ENCODE measurements around the gene CARD11.

CARD11 gene

DNA sequence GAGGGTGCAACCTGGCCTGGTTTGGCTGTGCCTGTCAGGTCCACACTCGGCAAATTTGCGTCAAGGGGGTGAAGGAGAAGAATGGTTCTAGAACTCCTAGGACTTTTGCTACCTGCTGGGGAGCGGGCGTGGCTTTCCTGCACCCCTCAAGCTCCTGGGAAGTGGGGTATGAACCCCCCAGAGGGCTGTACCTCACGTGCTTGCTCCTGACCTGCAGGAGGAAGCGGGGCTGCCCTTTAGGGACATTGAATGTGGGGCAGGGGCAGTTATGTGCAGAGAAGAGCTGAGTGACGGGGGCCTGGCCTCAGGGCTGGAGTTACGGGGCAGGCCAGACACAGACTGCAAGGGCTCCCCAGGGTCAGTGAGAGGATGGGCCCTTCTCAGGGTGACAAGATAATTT is 138.2 kb downstream of the CARD11 start:
- TF ChIP-seq MYC (IDR thresholded peaks at IDR 0.05; ENCODE audit: low read depth, low read length): no peak
- TF ChIP-seq, protein P1, sequence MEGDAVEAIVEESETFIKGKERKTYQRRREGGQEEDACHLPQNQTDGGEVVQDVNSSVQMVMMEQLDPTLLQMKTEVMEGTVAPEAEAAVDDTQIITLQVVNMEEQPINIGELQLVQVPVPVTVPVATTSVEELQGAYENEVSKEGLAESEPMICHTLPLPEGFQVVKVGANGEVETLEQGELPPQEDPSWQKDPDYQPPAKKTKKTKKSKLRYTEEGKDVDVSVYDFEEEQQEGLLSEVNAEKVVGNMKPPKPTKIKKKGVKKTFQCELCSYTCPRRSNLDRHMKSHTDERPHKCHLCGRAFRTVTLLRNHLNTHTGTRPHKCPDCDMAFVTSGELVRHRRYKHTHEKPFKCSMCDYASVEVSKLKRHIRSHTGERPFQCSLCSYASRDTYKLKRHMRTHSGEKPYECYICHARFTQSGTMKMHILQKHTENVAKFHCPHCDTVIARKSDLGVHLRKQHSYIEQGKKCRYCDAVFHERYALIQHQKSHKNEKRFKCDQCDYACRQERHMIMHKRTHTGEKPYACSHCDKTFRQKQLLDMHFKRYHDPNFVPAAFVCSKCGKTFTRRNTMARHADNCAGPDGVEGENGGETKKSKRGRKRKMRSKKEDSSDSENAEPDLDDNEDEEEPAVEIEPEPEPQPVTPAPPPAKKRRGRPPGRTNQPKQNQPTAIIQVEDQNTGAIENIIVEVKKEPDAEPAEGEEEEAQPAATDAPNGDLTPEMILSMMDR (IDR thresholded peaks at IDR 0.05; ENCODE audit: low read depth, low read length): no peak
- TF ChIP-seq, protein P2, sequence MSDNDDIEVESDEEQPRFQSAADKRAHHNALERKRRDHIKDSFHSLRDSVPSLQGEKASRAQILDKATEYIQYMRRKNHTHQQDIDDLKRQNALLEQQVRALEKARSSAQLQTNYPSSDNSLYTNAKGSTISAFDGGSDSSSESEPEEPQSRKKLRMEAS (IDR thresholded peaks at IDR 0.05; ENCODE audit: low read depth, low read length): no peak
- no peak for TF ChIP-seq POLR2A (IDR thresholded peaks at IDR 0.05; ENCODE audit: extremely low read depth, insufficient read length)
- H3K4me3 ChIP-seq (ENCODE audit: low read depth, low read length): no peak overlapping the region
- no peak for DNase-seq (ENCODE audit: low read depth)

DNA sequence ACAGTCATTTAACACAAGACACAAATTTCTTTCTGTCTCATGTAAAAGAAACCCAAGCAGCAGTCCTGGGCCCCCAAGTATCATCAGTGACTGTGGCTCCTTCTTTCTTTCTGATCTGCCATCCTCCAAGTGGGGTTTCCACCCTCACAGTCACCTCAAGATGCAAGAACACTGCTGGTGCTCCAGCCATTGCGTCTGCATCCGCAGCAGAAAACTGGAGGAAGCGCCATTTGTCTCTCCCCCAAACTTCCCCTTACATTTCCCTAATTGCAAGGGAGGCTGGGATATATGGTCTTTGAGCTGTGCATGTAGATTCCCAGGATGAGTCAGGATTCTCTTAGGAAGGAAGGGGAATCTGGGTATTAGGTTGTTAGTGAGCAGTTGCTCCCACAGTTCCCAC is 138.6 kb downstream of the CARD11 start:
- TF ChIP-seq POLR2A (IDR thresholded peaks at IDR 0.05; ENCODE audit: extremely low read depth, insufficient read length) (no peak), MYC (IDR thresholded peaks at IDR 0.05; ENCODE audit: low read depth, low read length) (no peak)
- TF ChIP-seq, protein P1 (IDR thresholded peaks at IDR 0.05; ENCODE audit: low read depth, low read length): no peak
- TF ChIP-seq, protein P2 (IDR thresholded peaks at IDR 0.05; ENCODE audit: low read depth, low read length): no peak
- no peak for DNase-seq (ENCODE audit: low read depth)
- no peak overlapping the region for H3K4me3 ChIP-seq (ENCODE audit: low read depth, low read length)

DNA sequence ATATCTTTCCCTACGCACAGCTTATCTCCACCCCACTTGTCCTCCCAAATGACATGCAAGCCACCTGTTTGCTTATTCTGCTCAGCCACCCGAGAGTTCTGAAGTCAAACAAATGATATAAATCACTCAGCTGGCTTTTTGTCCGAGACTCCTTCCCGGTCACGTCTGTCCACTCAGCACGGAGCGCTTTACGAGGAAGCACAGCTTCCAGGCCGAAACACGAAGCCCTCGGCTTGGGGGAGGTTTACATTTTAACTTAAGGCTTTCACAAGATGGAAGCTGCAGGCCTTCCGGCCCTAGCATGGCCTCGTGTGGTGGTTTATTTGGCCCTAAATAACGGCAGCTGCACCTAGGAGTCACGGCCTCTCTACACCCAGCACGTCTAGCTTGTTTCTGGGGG is 139.5 kb downstream of the CARD11 start:
- DNase-seq (ENCODE audit: low read depth): no peak
- TF ChIP-seq, protein P2 (IDR thresholded peaks at IDR 0.05; ENCODE audit: low read depth, low read length): no peak
- no peak for TF ChIP-seq POLR2A (IDR thresholded peaks at IDR 0.05; ENCODE audit: extremely low read depth, insufficient read length)
- TF ChIP-seq, protein P1 (IDR thresholded peaks at IDR 0.05; ENCODE audit: low read depth, low read length): no peak
- TF ChIP-seq MYC (IDR thresholded peaks at IDR 0.05; ENCODE audit: low read depth, low read length): no peak
- H3K4me3 ChIP-seq (ENCODE audit: low read depth, low read length): no peak overlapping the region

DNA sequence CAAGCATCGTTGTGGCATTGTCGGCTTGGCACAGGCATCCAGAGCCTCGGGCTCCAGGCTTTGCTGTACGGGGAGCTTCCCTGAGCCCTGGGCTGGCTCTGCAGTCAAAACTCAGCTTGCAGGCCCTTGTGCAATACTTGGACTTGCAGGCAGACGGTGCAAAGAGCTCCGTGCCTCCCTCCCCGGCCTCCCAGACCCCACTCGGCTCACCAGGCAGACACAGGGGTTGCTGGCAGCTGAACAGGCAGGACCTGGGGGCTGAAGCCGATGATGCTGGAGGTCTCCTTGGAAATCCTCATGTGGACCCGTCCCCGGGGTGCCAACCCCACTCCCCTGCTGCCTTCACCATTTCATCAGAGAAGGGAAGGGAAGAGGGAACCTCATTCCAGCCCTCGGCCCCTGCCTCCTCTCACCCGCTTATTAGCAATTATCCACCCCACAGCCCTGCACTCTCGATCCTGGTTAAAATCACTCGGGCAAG is 139.9 kb downstream of the CARD11 start:
- TF ChIP-seq, protein P1 (IDR thresholded peaks at IDR 0.05; ENCODE audit: low read depth, low read length): no peak
- TF ChIP-seq, protein P2 (IDR thresholded peaks at IDR 0.05; ENCODE audit: low read depth, low read length): no peak
- TF ChIP-seq MYC (IDR thresholded peaks at IDR 0.05; ENCODE audit: low read depth, low read length): no peak
- no peak for TF ChIP-seq POLR2A (IDR thresholded peaks at IDR 0.05; ENCODE audit: extremely low read depth, insufficient read length)
- peak; percentile 53 for DNase-seq (ENCODE audit: low read depth)
- H3K4me3 ChIP-seq (ENCODE audit: low read depth, low read length): no peak overlapping the region

DNA sequence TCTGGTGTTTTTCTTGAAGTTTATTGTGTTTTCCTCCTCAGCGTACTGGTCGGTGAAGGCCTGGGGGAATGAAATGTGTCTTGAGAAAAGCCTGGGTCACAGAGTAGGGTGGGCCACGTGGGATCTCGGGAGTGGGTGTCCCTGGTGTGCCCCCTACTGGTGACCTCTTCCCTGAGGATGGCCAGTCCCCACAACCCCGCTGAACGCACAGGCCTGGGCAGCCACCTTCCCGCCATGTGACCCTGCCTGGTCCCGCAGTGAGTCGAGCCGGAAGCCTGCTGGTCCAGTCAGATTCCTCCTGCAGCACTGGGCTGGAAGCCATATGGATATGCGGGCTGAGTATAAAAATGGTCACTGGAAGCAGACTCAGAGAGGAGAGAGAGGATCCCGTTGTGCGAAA is 146.6 kb downstream of the CARD11 start:
- no peak overlapping the region for H3K4me3 ChIP-seq (ENCODE audit: low read depth, low read length)
- DNase-seq (ENCODE audit: low read depth): no peak
- no peak for TF ChIP-seq MYC (IDR thresholded peaks at IDR 0.05; ENCODE audit: low read depth, low read length)
- TF ChIP-seq, protein P2 (IDR thresholded peaks at IDR 0.05; ENCODE audit: low read depth, low read length): 0 out of 2 replicates have a peak, but pooled peaks have one; percentile 6
- no peak for TF ChIP-seq POLR2A (IDR thresholded peaks at IDR 0.05; ENCODE audit: extremely low read depth, insufficient read length)
- TF ChIP-seq, protein P1 (IDR thresholded peaks at IDR 0.05; ENCODE audit: low read depth, low read length): peak; percentile 16
